Hepatocyte (in vitro differentiated cells): ENCODE results near the gene SHANK2. TPM values are rescaled to one million over a fixed set of nuclear protein-coding genes. Genes with fewer than 3 reads are reported as not detected.

Experiments used
- DNase-seq: peaks from one replicate; pipeline ENCODE4 v3.0.0-alpha.2; 2016; ENCODE audit warnings: low spot score
- H2AFZ ChIP-seq: fragments of 200-600 bp; sonication (generic); 2 replicates; pipeline ENCODE4 v1.6.0; 2016; ENCODE audit warnings: antibody characterized with exemption, mild to moderate bottlenecking
- H3K27ac ChIP-seq: fragments of 200-600 bp; sonication (generic); 2 replicates; pipeline ENCODE4 v1.5.1; 2016; ENCODE audit warnings: mild to moderate bottlenecking
- H3K27me3 ChIP-seq: fragments of 200-600 bp; sonication (generic); 2 replicates; pipeline ENCODE4 v1.6.1; 2016
- H3K36me3 ChIP-seq: fragments of 200-600 bp; sonication (generic); replicated peaks from 2 replicates; pipeline ENCODE4 v1.5.1; 2016; ENCODE audit warnings: low read depth; ENCODE audit not compliant: insufficient read depth
- H3K4me1 ChIP-seq: fragments of 200-600 bp; sonication (generic); 2 replicates; pipeline ENCODE4 v1.5.1; 2016; ENCODE audit warnings: mild to moderate bottlenecking, moderate library complexity; ENCODE audit not compliant: insufficient read depth
- H3K4me2 ChIP-seq: fragments of 200-600 bp; sonication (generic); 2 replicates; pipeline ENCODE4 v1.6.0; 2016
- H3K4me3 ChIP-seq: fragments of 200-600 bp; sonication (generic); 2 replicates; pipeline ENCODE4 v1.5.1; 2016; ENCODE audit warnings: mild to moderate bottlenecking
- H3K79me2 ChIP-seq: fragments of 200-600 bp; sonication (generic); 2 replicates; pipeline ENCODE4 v1.6.0; 2017; ENCODE audit warnings: mild to moderate bottlenecking
- H3K9me2 ChIP-seq: fragments of 200-600 bp; sonication (generic); replicated peaks from 2 replicates; pipeline ENCODE4 v1.6.0; 2017; ENCODE audit warnings: mild to moderate bottlenecking; ENCODE audit not compliant: insufficient read depth
- H3K9me3 ChIP-seq: fragments of 200-600 bp; sonication (generic); 2 replicates; pipeline ENCODE4 v1.5.1; 2016; ENCODE audit warnings: low read depth, mild to moderate bottlenecking
- H4K20me1 ChIP-seq: fragments of 200-600 bp; sonication (generic); 2 replicates; pipeline ENCODE4 v1.6.0; 2016; ENCODE audit warnings: mild to moderate bottlenecking; ENCODE audit not compliant: insufficient read depth, poor library complexity, severe bottlenecking
- EZH2 ChIP-seq: fragments of 200-600 bp; sonication (generic); IDR thresholded peaks from 2 replicates; pipeline ENCODE4 v1.6.1; 2016; ENCODE audit warnings: antibody characterized with exemption, mild to moderate bottlenecking, borderline replicate concordance
- EZH2phosphoT487 ChIP-seq: fragments of 200-600 bp; sonication (generic); IDR thresholded peaks from one replicate; pipeline ENCODE4 v1.6.1; 2018; ENCODE audit warnings: antibody characterized with exemption, mild to moderate bottlenecking, low read depth, moderate library complexity; ENCODE audit not compliant: unreplicated experiment, severe bottlenecking
- WGBS: methylation state at CpG from one replicate; pipeline ENCODE4 v1.1.6; 2016; ENCODE audit warnings: low lambda C conversion rate; ENCODE audit errors: missing lambda C conversion rate; 5-methylcytosine and 5-hydroxymethylcytosine counted together
- polyA plus RNA-seq: library from polyadenylated mRNA; unstranded; fragments of >200 nt; fragmentation: Nextera tagmentation; extraction: Ambion mirVana; gene quantifications from 2 replicates; pipeline ENCODE4 v1.2.1, GENCODE V29; 2016
- total RNA-seq: library from RNA; depleted of rRNA; stranded (reverse); fragments of >200 nt; gene quantifications from 2 replicates; pipeline ENCODE4 v1.2.3, GENCODE V29; 2014
- TF ChIP-seq, protein P1 (sequence below): fragments of 200-600 bp; sonication (generic); IDR thresholded peaks from 2 replicates; pipeline ENCODE4 v1.5.1; 2016; ENCODE audit warnings: antibody characterized with exemption, mild to moderate bottlenecking; ENCODE audit not compliant: poor library complexity

Gene SHANK2
- total and polyA plus RNA-seq, 2 experiments from 2014 or later: 17.3 to 20.7 TPM

DNA sequence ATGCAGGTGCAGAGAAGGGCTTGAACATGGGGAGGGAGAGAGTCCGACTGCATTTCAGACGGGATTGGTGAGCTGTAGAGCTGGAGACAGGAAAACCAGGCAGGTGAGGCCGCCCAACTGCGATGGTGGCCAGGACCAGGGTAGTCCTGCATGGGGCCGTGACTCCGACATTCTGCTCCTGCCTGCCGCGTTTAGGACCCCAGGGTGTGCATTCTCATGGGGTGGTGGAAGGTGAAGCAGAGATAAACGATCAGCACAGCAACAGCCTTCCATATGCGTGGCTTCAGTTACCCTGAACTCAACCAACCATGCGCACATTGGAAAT is 29.3 kb downstream of the SHANK2 start:
- H2AFZ ChIP-seq: no peak overlapping the region
- H3K36me3 ChIP-seq: no peaks in the 10 kb centered on the region
- no peak overlapping the region for H3K4me3 ChIP-seq
- H3K9me2 ChIP-seq: no peaks in the 10 kb centered on the region
- no peak overlapping the region for H3K4me2 ChIP-seq
- 98% methylated on average over 11 of the region's 11 CpGs for WGBS
- H3K27me3 ChIP-seq: no peaks in the 10 kb centered on the region
- no peak overlapping the region for H3K27ac ChIP-seq
- H3K9me3 ChIP-seq: no peaks in the 10 kb centered on the region
- DNase-seq: no peak
- H4K20me1 ChIP-seq: no peaks in the 10 kb centered on the region
- peaks cover 22% of the 10 kb centered on the region for H3K79me2 ChIP-seq
- TF ChIP-seq, protein P1, sequence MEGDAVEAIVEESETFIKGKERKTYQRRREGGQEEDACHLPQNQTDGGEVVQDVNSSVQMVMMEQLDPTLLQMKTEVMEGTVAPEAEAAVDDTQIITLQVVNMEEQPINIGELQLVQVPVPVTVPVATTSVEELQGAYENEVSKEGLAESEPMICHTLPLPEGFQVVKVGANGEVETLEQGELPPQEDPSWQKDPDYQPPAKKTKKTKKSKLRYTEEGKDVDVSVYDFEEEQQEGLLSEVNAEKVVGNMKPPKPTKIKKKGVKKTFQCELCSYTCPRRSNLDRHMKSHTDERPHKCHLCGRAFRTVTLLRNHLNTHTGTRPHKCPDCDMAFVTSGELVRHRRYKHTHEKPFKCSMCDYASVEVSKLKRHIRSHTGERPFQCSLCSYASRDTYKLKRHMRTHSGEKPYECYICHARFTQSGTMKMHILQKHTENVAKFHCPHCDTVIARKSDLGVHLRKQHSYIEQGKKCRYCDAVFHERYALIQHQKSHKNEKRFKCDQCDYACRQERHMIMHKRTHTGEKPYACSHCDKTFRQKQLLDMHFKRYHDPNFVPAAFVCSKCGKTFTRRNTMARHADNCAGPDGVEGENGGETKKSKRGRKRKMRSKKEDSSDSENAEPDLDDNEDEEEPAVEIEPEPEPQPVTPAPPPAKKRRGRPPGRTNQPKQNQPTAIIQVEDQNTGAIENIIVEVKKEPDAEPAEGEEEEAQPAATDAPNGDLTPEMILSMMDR: no peak
- TF ChIP-seq EZH2 (no peak), EZH2phosphoT487 (no peak)
- H3K4me1 ChIP-seq: no peaks in the 10 kb centered on the region

DNA sequence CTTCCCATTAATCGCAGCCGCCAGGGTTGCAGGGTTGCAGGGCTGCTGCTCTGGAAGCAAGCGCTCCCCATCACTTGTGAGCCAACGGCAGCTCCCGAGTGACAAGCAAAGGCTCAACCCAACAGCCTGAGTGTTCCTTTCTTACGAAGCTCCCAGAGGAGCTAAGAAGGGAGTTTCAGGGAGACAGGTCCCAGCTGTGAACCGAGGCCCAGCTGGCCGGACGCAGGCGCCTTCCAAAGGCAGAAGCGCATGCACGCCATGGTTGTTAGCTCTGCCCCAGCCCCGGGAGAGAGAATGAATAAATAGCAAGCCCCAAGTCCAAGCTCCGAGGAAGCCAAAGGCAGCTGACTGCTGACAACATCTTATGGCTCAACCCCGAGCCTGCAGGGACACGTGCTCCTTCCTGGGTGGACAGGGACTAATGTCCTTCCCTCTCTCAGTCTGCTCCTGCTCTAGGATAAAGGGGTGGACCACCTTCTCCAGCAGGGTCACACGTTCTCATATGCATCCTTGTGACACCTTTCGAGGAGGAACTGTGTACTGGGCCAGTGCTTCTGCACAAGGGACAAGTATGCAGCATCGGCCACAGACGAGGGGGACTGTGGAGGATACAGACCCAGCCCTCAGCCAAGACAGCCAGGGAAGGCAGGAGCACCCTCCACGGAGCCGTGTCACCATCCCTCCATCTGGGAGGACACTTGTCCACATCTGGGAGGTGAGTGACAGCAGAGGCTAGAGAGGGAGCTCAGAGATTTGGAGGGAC is 29.9 kb downstream of the SHANK2 start:
- Histone ChIP-seq H3K79me2 (peaks cover 17% of the 10 kb centered on the region), H3K4me2 (no peak overlapping the region), H3K27me3 (no peaks in the 10 kb centered on the region), H3K9me2 (no peaks in the 10 kb centered on the region), H3K27ac (no peak overlapping the region), H2AFZ (no peak overlapping the region), H3K9me3 (no peaks in the 10 kb centered on the region), H3K4me3 (no peak overlapping the region), H3K36me3 (no peaks in the 10 kb centered on the region), H4K20me1 (no peaks in the 10 kb centered on the region), H3K4me1 (no peaks in the 10 kb centered on the region)
- no peak for DNase-seq
- TF ChIP-seq EZH2phosphoT487 (no peak), EZH2 (no peak)
- TF ChIP-seq, protein P1: no peak
- WGBS: 92% methylated on average over 22 of the region's 22 CpGs

DNA sequence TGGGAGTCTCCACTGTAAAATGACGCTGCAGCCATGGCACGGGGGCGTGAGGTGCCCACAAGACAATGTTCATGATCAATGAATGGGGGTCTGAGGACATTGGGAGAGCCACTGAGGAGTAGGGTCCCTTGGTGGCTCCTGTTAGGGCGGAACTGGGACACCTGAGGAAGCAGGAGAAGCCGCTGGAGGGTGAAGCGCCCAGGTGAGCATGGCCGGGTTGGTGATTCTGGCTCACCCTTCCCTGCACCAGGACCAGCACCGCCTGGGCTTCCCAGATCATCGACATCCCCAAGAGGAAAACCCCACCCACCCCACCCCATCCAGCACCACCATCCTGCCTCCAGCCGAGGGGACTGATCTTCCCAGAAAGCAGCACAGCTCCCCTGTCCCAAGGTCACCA is 30.6 kb downstream of the SHANK2 start:
- Histone ChIP-seq H3K36me3 (no peaks in the 10 kb centered on the region), H4K20me1 (no peaks in the 10 kb centered on the region), H3K4me2 (no peak overlapping the region), H2AFZ (no peak overlapping the region), H3K4me1 (no peaks in the 10 kb centered on the region), H3K4me3 (no peak overlapping the region), H3K27ac (no peak overlapping the region), H3K9me2 (no peaks in the 10 kb centered on the region), H3K79me2 (peaks cover 14% of the 10 kb centered on the region), H3K9me3 (no peaks in the 10 kb centered on the region), H3K27me3 (no peaks in the 10 kb centered on the region)
- TF ChIP-seq EZH2: no peak
- WGBS: 92% methylated on average over 10 of the region's 10 CpGs
- no peak for DNase-seq

DNA sequence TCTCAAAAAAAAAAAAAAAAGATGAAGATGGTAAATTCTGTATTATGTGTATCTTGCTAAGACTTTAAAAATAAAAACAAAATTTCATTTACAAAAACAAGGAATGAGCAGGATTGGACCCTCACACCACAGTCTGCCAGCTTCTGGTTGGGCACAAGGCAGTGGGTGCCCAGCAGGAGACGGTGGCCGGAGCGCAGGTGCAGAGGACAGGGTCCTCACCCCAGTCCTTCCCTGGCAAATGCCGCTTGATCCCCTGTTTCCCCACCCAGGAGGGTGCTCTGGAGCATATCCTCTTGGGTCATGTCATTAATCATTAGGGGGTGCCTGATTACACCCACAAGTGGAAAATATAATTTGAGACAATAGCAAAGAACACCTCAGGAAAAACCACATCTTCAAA is 31.2 kb downstream of the SHANK2 start:
- no peak overlapping the region for H3K4me3 ChIP-seq
- no peaks in the 10 kb centered on the region for H3K4me1 ChIP-seq
- TF ChIP-seq EZH2 (no peak), EZH2phosphoT487 (no peak)
- TF ChIP-seq, protein P1: no peak
- WGBS: 89% methylated on average over 4 of the region's 4 CpGs
- H3K27me3 ChIP-seq: no peaks in the 10 kb centered on the region
- DNase-seq: no peak
- H4K20me1 ChIP-seq: no peaks in the 10 kb centered on the region
- H3K36me3 ChIP-seq: no peaks in the 10 kb centered on the region
- H3K9me2 ChIP-seq: no peaks in the 10 kb centered on the region
- H3K27ac ChIP-seq: no peak overlapping the region
- H3K4me2 ChIP-seq: no peak overlapping the region
- H3K9me3 ChIP-seq: no peaks in the 10 kb centered on the region
- no peak overlapping the region for H2AFZ ChIP-seq
- H3K79me2 ChIP-seq: peaks cover 11% of the 10 kb centered on the region
